Stimulated activated CD4-positive, alpha-beta T cell treated with anti-CD3 and anti-CD28 coated beads, Interleukin-1b, Interleukin-23, amount 100 ng/mL, for 4 hours (primary cell): Measurements from ENCODE around the gene MARCHF4.

Experiments used
- DNase-seq, 2 donors: peaks; one replicate each; pipeline ENCODE4 v3.0.0-alpha.2; 2020; ENCODE audit warnings: low read depth in 2 of 2

Gene MARCHF4

DNA sequence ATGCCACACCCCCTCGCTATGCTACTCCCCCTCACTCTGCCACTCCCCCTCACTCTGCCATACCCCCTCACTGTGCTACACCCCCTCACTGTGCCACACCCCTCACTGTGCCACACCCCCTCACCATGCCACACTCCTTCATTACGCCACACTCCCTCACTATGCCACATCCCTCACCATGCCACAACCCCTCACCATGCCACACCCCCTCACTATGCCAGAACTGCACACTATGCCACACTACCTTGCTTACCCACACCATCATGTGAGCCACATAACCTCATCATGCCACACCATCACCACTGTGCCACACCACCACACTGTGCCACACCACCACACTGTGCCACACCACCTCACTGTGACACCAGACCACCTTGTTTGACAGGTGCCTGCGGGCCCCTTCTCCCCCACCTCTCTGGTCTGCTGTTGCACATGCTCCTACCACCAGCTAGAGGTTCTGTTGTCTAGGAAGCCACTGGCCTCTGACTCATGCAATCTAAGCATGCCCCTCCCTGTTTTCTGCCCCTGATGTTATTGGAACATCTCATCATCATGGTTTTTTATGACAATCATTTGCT lies 22.0 kb downstream of the MARCHF4 start:
- no peak for DNase-seq

DNA sequence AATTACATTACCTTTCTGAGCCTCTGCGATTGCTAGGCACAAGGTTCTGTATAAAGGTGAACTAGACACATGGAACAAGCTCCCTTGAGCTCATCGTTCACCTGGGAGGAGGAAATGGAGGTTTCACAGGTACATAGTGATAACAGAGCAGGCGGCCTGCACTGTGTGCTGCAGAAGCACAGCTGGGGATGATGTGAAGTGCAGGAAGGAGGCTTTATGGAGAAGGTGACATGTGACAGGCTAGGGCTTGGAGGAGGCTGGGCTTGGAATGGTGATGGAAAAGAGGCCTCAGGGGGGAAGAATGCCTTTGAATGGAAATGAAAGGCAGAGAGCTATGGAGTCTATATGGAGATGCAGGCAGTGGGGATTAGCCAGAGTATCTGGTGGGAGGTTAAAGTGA lies 22.9 kb downstream of the MARCHF4 start:
- no peak for DNase-seq

DNA sequence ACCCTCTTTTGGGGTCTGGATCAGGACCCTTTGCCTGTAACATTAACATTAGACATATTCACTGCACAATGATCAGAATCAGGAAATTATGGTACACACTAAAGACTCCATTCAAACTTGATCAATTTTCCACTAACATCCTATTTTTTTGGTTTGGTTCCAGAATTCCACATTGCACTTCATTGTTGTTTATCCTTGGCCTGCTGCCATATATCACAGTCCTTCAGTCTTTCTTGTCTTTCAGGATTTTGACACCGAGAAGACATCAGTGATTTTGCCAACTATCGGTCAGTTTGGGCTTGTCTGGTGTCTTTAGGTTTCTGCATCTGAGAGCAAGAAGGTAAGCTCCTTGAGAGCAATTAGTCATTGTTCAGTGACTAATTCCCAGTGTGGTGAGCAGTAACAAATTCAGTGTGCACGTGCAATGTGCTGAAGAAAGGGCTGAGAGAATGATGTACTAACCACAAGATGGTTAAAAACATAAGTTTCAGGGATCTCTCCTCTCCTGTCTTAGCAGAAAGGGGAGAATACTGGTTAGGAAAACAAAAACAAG lies 23.5 kb downstream of the MARCHF4 start:
- DNase-seq = no peak

DNA sequence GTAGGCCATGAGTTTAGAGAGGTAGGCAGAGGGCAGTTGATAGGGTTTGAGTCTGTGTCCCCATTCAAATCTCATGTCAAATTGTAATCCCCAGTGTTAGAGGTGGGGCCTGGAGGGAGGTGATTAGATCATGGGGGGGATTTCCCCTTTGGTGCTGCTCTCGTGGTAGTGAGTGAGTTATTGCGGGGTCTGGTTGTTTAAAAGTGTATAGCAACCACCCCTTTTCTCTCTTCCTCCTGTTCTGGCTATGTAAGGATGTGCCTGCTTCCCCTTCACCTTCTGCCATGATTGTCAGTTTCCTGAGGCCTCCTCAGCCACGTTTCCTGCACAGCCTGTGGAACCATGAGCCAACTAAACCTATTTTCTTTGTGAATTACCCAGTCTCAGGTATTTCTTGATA lies 25.5 kb downstream of the MARCHF4 start:
- DNase-seq = no peak

DNA sequence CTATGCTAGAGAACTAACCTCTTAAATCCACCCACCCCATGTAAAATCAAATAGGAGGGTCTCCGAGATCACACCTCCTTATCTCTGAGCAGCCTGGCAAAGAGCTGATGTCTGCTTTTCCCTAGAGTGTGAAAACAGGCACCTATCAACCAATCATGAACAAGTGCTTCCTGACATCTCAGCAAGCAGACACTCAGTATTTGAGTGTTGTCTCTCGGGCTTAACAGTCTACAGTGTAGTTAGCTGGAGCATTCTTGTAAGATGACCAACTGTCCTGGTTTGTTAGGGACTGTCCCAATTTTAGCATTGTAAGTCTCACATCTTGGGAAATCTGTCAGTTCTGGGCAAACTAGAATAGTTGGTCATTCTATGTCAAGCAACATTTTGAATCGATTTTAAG lies 26.4 kb downstream of the MARCHF4 start:
- no peak for DNase-seq

- DNase-seq = no peak
Observed at GRCh38 chr2:216344950-216345300, 27.4 kb downstream of the MARCHF4 start.

- no peak for DNase-seq
Observed at GRCh38 chr2:216344206-216344949, 27.9 kb downstream of the MARCHF4 start.

- no peak for DNase-seq
Observed at GRCh38 chr2:216343221-216343980, 28.9 kb downstream of the MARCHF4 start.

- DNase-seq = no peak
Observed at GRCh38 chr2:216341121-216341520, 31.2 kb downstream of the MARCHF4 start.

- no peak for DNase-seq
Observed at GRCh38 chr2:216340280-216340631, 32.0 kb downstream of the MARCHF4 start.

GRCh38 chr2:216339456-216340279 lies 32.6 kb downstream of the MARCHF4 start:
- no peak for DNase-seq

DNA sequence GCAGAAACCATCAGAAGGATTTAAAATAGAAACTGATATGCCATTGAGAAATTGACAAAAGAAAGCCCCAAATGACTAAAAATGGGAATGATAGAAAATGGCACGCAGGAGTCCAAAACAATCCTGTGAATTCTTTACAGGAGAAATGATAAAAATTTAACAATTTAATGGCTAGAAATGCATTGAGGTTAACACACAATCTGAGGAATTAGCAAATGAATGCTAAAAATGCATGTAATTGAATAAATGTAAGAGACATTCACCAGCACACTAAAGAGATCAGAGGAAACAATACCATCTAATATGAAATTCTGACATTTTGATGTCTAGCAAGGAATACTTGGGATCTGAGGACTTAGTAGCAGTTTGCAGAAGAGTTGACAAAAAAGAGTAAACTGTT lies 37.0 kb downstream of the MARCHF4 start:
- DNase-seq = no peak

DNA sequence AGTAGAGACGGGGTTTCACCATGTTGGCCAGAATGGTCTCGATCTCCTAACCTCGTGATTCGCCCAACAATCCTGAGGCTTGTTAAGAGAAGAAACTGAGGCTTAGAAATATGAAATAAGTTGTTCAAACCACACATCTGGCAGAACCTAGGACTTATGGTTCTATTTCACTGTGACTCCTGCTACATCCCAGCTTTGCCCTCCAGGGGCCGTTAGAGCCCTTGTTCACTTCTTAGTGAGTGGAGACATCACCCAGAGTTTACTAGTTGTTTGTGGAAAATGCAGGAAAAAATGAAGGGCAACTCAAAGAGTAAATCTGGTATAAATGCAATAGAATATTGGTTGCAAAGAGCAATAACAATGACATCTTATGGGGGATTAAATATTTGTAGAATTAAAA lies 43.9 kb downstream of the MARCHF4 start:
- DNase-seq = no peak

GRCh38 chr2:216327447-216327935 lies 44.8 kb downstream of the MARCHF4 start:
- no peak for DNase-seq
